ENCODE results near the gene DLX6.

Gene DLX6

DNA sequence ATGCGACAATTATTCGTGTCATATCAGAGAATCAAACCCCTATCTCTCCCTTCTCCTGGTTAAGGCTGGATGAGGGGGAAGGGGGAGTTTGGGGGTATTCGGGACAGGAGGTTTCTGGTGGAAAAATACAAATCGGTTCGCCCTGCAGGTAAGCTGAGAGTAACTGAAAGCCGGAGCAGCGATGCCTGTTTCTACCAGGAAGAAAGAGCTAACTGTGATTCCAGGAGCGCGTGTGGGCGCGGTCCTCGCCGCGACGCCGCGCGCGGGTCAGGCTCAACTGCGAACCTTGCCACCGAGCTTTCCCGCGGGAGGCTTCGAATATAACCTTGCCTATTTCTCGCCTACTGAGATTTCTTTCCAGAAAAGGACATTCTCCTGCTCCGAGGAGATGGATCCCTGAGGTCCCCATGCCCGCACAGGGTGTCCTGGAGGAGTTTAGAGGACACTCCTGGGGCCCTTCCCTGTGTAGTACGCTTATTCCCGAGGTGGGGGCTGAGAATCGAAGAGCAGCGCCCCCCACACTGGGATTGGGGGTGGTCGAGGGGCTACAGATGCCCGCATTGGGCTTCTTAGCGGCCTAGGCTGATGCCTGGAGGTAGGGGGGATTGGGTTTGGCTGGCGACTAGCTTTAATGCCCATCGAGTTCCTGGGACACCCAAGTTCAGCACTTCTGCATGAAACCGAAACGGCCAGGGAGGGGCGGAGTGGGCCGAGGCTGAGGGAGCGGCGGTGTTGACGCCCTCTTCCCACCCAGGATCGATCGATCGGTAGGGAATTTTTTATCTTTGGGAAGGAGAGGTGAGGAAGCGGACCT, 13.0 kb upstream of the DLX6 start:
- no peak for TF ChIP-seq CTCF (IDR thresholded peaks at IDR 0.05; ENCODE audit: low read depth, low read length, missing control alignments)
- Histone ChIP-seq H3K4me3 (ENCODE audit: low read depth, low read length) (no peak overlapping the region), H3K36me3 (replicated peaks) (no peaks in the 10 kb centered on the region), H3K27ac (no peak overlapping the region), H3K27me3 (replicated peaks) (peaks cover 90% of the 10 kb centered on the region)
- DNase-seq, result no peak
- in situ Hi-C loops (cut with HindIII; ENCODE audit: low pct_ligation_motif_present, low sequenced_read_pairs), result no loop called here

DNA sequence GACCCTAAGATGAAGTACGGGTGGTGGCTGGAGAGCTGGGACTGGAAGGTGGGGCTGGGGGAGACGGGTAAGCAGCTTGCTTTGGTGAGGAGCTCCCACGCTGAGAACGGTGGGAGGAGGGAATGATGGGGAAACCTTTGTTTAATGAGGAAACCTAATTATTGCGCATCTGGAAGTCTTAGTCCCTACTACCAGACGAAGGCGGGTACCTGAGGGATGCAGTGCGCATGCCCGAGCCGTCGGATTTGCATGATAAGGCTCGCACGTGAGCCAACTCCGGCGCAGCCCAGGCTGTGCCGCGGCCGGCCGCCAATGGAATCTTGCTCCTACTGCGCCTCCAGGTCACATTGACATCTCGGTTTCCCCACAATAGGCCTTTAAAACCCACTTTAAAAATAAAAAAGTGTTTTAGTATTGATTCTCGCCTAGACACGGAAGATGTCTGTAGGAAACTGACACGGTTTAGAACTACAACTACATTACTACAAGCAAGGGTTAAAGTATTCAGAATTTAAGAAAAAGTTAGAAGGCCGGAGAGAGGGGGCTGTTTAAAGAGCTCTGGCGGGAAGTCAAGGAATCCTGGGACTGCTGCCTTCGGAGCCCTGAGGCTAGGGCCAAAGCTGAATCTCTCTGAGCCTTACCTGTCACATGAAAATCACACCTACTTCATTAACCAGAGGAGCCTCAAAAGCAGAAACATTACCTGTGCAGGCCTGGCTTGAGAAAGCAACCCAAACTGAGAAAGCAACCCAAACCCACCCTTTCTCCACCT, 12.1 kb upstream of the DLX6 start:
- Histone ChIP-seq H3K4me3 (ENCODE audit: low read depth, low read length) (no peak overlapping the region), H3K36me3 (replicated peaks) (no peaks in the 10 kb centered on the region), H3K27ac (no peak overlapping the region), H3K27me3 (replicated peaks) (peaks cover 91% of the 10 kb centered on the region)
- in situ Hi-C loops (cut with HindIII; ENCODE audit: low pct_ligation_motif_present, low sequenced_read_pairs), result no loop called here
- no peak for TF ChIP-seq CTCF (IDR thresholded peaks at IDR 0.05; ENCODE audit: low read depth, low read length, missing control alignments)
- DNase-seq, result no peak

DNA sequence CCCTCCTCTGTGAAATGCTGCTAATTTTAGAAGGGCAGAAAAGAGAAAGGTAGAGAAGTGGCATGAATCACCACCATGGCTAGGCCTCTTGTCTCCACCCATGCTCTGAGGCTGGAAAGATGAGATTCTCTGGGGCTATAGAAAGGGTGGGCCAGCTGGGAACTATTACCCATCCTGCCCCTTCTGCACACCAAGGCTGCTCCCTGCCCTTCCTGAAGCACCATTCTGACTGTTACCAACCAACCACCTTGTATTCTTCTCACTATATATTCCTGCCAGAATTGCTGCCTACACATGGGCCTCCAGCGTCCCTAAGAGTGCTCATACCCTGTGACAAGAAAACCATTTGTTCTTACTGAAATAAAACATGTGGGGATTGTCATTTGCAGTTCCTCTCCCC, 11.4 kb upstream of the DLX6 start:
- peaks cover 91% of the 10 kb centered on the region for H3K27me3 ChIP-seq (replicated peaks)
- in situ Hi-C loops (cut with HindIII; ENCODE audit: low pct_ligation_motif_present, low sequenced_read_pairs), result no loop called here

DNA sequence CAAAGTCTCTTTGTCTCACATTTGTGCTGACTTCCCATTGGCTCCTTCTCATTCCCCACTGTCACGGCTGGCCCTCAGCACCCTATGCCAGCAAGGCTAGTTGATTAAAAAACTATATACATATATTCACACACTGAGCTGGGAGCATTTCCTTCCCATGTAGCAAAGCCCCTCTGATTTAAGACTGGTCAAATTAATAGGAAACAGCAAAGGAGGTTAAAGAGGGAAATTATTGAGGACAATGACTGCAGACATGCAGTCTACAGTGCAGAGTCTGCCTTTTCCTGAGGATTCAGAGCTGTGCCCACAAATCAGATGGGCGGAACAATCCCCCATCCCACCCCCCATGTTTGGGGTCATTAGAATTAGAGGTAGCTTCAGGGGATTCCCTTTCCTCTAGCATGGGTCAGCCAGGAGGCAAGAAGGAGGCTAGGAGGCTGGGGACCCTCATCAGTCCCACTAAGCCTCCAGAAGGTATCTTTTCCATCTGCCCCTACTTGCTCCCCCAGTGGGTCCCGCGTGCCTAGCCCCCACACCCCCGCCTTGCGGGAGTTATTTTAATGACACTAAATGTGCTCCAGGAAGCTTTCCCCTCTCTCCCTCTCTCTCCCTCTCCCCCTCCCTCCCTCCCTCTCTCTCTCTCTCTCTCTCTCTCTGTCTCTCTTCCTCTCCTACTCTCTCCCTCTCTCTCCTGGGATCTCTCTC, 9.8 kb upstream of the DLX6 start:
- Histone ChIP-seq H3K27ac (no peak overlapping the region), H3K36me3 (replicated peaks) (no peaks in the 10 kb centered on the region), H3K4me3 (ENCODE audit: low read depth, low read length) (no peak overlapping the region), H3K27me3 (replicated peaks) (peaks cover 89% of the 10 kb centered on the region)
- DNase-seq, result no peak
- no peak for TF ChIP-seq CTCF (IDR thresholded peaks at IDR 0.05; ENCODE audit: low read depth, low read length, missing control alignments)
- in situ Hi-C loops (cut with HindIII; ENCODE audit: low pct_ligation_motif_present, low sequenced_read_pairs), result no loop called here

More for the DNA sequence above, 11.4 kb upstream of the DLX6 start:
- no peak for TF ChIP-seq CTCF (IDR thresholded peaks at IDR 0.05; ENCODE audit: low read depth, low read length, missing control alignments)
- no peak for DNase-seq
- no peaks in the 10 kb centered on the region for H3K36me3 ChIP-seq (replicated peaks)
- no peak overlapping the region for H3K27ac ChIP-seq
- no peak overlapping the region for H3K4me3 ChIP-seq (ENCODE audit: low read depth, low read length)

GRCh38 chr7:96996111-96996957, 9.0 kb upstream of the DLX6 start:
- in situ Hi-C loops (cut with HindIII; ENCODE audit: low pct_ligation_motif_present, low sequenced_read_pairs), result no loop called here
- Histone ChIP-seq H3K36me3 (replicated peaks) (no peaks in the 10 kb centered on the region), H3K4me3 (ENCODE audit: low read depth, low read length) (no peak overlapping the region), H3K27ac (no peak overlapping the region), H3K27me3 (replicated peaks) (peaks cover 90% of the 10 kb centered on the region)
- no peak for DNase-seq
- no peak for TF ChIP-seq CTCF (IDR thresholded peaks at IDR 0.05; ENCODE audit: low read depth, low read length, missing control alignments)
